Measurements from ENCODE around the gene OTOF.

GRCh38 chr2:26522325-26522724, 44.4 kb upstream of the OTOF start:
- TF ChIP-seq CTCF (conservative IDR thresholded peaks at IDR 0.05) (no peak), ZFX (IDR thresholded peaks at IDR 0.05) (no peak)

Measured in C4-2B (cell line).